Measurements from ENCODE around the gene ITFG1. TPM values are rescaled to one million over a fixed set of nuclear protein-coding genes. Genes with fewer than 3 reads are reported as not detected.
A peak's percentile ranks its signal among the peaks of the same experiment; 100 is the strongest.
"Not testable (repeated sequence)": the region's sequence is repeated elsewhere in the genome, so short reads cannot be mapped to it uniquely, and the experiment has no call there.

ITFG1 gene
- total and polyA plus RNA-seq, 9 of the 15 experiments (the other 6 are each of a cell fraction or from before 2014, with no cell fraction given) = 17.1 to 83.5 (median 35.8) TPM

DNA sequence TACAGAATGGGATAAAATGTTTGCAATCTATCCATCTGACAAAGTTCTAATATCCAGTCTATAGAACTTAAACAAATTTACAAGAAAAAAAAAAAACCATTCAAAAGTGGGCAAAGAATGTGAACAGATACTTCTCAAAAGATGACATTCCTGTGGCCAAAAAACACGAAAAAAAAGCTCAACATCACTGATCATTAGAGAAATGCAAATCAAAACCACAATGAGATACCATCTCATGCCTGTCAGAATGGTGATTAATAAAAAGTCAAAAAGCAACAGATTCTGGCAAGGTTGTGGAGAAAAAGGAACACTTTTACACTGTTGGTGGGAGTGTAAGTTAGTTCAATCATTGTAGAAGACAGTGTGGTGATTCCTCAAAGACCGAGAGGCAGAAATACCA lies 26.6 kb downstream of the ITFG1 start:
- ATAC-seq; H3K27ac ChIP-seq (ENCODE audit: extremely low read depth, low read depth, low read length); H3K4me1 ChIP-seq (replicated peaks in 1 of 2; ENCODE audit: control insufficient read depth in 2 of 2, insufficient read depth in 2 of 2, low read length in 2 of 2); intact Hi-C loops (cut with micrococcal nuclease); BruUV-seq (replicated peaks); H4K20me1 ChIP-seq (replicated peaks; ENCODE audit: control insufficient read depth, insufficient read depth, low read length); H3K9ac ChIP-seq (ENCODE audit: insufficient read depth in 1 of 2, low read depth in 2 of 2, low read length in 2 of 2); DNase-seq (ENCODE audit: extremely low read depth in 1 of 4, low spot score in 3 of 4); H2AFZ ChIP-seq (ENCODE audit: low read depth, low read length); H3K9me1 ChIP-seq (ENCODE audit: control insufficient read depth, insufficient read depth, low read length); CTCF ChIA-PET (ENCODE audit: low intra/inter-chr PET ratio); H3K4me3 ChIP-seq; H3K9me3 ChIP-seq (replicated peaks; ENCODE audit: control insufficient read depth, insufficient read depth, low read depth, low read length); FAIRE-seq; H3K27me3 ChIP-seq (ENCODE audit: control insufficient read depth in 2 of 2, insufficient read depth in 2 of 2, low read length in 2 of 2); H3K4me2 ChIP-seq (ENCODE audit: insufficient read depth, low read length); in situ Hi-C loops (cut with MboI): not testable (repeated sequence)
- Histone ChIP-seq H3K36me3 (ENCODE audit: control insufficient read depth, insufficient read depth, low read length) (peaks cover 15% of the 10 kb centered on the region; the same call in 1 of the 3 replicates), H3K79me2 (ENCODE audit: control insufficient read depth, insufficient read depth, low read length) (peaks cover 24% of the 10 kb centered on the region; the same call in 2 of the 3 replicates)
- POLR2A ChIA-PET = interaction anchor here (1.2 kb wide), 2 partner anchors 9 to 12 kb away, joined by 3 to 4 read pairs; no protein-coding TSS in a partner anchor
- 61% methylated on average over 2 of the region's 2 CpGs for WGBS (ENCODE audit: insufficient coverage, low coverage, missing lambda C conversion rate)
- TF ChIP-seq MEIS2 (IDR thresholded peaks at IDR 0.05; ENCODE audit: partially characterized antibody) = peak; percentile 49

DNA sequence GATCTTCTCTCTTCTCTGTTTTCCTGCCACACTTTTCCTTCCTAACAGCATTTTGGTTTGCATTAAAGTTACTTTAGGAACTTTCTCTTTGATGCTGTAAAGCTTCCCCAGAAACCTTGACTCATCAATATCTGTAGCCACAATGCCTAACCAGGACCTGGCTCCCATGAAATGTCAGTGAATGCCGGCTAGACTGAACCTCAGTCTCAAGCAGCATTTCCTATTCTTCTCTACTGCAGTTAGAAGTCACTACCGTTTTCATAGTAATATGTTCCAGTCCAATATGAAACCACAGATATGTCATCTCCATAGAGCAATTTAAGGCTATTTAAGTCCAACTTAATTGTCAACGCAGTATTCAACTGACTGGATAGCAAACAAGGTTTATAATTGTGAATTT lies 28.9 kb downstream of the ITFG1 start:
- intact Hi-C loops (cut with micrococcal nuclease) (no loop called here), in situ Hi-C loops (cut with MboI) (no loop called here)
- CTCF ChIA-PET (ENCODE audit: low intra/inter-chr PET ratio) = no interaction called here
- Histone ChIP-seq H3K36me3 (ENCODE audit: control insufficient read depth, insufficient read depth, low read length) (peaks cover 23% of the 10 kb centered on the region; the same call in 1 of the 3 replicates), H3K9me3 (replicated peaks; ENCODE audit: control insufficient read depth, insufficient read depth, low read depth, low read length) (no peaks in the 10 kb centered on the region), H2AFZ (ENCODE audit: low read depth, low read length) (no peak overlapping the region), H3K79me2 (ENCODE audit: control insufficient read depth, insufficient read depth, low read length) (peaks cover 22% of the 10 kb centered on the region; the same call in 2 of the 3 replicates), H3K4me2 (ENCODE audit: insufficient read depth, low read length) (no peak overlapping the region), H3K27ac (ENCODE audit: extremely low read depth, low read depth, low read length) (no peak overlapping the region), H3K4me3 (no peak overlapping the region), H3K9ac (ENCODE audit: insufficient read depth in 1 of 2, low read depth in 2 of 2, low read length in 2 of 2) (no peak overlapping the region), H3K9me1 (ENCODE audit: control insufficient read depth, insufficient read depth, low read length) (no peaks in the 10 kb centered on the region), H3K27me3 (ENCODE audit: control insufficient read depth in 2 of 2, insufficient read depth in 2 of 2, low read length in 2 of 2) (no peaks in the 10 kb centered on the region), H4K20me1 (replicated peaks; ENCODE audit: control insufficient read depth, insufficient read depth, low read length) (no peaks in the 10 kb centered on the region), H3K4me1 (replicated peaks in 1 of 2; ENCODE audit: control insufficient read depth in 2 of 2, insufficient read depth in 2 of 2, low read length in 2 of 2) (no peaks in the 10 kb centered on the region)
- TF ChIP-seq, protein P1, sequence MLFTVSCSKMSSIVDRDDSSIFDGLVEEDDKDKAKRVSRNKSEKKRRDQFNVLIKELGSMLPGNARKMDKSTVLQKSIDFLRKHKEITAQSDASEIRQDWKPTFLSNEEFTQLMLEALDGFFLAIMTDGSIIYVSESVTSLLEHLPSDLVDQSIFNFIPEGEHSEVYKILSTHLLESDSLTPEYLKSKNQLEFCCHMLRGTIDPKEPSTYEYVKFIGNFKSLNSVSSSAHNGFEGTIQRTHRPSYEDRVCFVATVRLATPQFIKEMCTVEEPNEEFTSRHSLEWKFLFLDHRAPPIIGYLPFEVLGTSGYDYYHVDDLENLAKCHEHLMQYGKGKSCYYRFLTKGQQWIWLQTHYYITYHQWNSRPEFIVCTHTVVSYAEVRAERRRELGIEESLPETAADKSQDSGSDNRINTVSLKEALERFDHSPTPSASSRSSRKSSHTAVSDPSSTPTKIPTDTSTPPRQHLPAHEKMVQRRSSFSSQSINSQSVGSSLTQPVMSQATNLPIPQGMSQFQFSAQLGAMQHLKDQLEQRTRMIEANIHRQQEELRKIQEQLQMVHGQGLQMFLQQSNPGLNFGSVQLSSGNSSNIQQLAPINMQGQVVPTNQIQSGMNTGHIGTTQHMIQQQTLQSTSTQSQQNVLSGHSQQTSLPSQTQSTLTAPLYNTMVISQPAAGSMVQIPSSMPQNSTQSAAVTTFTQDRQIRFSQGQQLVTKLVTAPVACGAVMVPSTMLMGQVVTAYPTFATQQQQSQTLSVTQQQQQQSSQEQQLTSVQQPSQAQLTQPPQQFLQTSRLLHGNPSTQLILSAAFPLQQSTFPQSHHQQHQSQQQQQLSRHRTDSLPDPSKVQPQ (CRISPR knock-in tag; IDR thresholded peaks at IDR 0.05; ENCODE audit: borderline replicate concordance) = no peak
- FAIRE-seq (no peak), DNase-seq (ENCODE audit: extremely low read depth in 1 of 4, low spot score in 3 of 4) (no peak), ATAC-seq (no peak)
- 82% methylated on average over 3 of the region's 3 CpGs for WGBS (ENCODE audit: insufficient coverage, low coverage, missing lambda C conversion rate)
- no TSS peak for BruUV-seq (replicated peaks)
- POLR2A ChIA-PET = no interaction called here
